ENCODE results near the gene AP1M1.

- TF ChIP-seq CTCF (IDR thresholded peaks at IDR 0.05; ENCODE audit: insufficient read depth, low read length, poor library complexity, severe bottlenecking), result no peak
- no peak for TF ChIP-seq EZH2phosphoT487 (conservative IDR thresholded peaks at IDR 0.05; ENCODE audit: low read length)
Measured at GRCh38 chr19:16191216-16191908, 6.3 kb upstream of the AP1M1 start.

Measured in SU-DHL-6 (cell line).